Measurements from ENCODE around the gene POLN.

- TF ChIP-seq CTCF (IDR thresholded peaks at IDR 0.05) (no peak), POLR2A (IDR thresholded peaks at IDR 0.05) (no peak), POLR2AphosphoS5 (IDR thresholded peaks at IDR 0.05) (no peak), EP300 (IDR thresholded peaks at IDR 0.05) (no peak)
Measured at GRCh38 chr4:2186865-2187172, 55.1 kb downstream of the POLN start.
